ENCODE measurements around the gene BEGAIN.

BEGAIN gene, protein sequence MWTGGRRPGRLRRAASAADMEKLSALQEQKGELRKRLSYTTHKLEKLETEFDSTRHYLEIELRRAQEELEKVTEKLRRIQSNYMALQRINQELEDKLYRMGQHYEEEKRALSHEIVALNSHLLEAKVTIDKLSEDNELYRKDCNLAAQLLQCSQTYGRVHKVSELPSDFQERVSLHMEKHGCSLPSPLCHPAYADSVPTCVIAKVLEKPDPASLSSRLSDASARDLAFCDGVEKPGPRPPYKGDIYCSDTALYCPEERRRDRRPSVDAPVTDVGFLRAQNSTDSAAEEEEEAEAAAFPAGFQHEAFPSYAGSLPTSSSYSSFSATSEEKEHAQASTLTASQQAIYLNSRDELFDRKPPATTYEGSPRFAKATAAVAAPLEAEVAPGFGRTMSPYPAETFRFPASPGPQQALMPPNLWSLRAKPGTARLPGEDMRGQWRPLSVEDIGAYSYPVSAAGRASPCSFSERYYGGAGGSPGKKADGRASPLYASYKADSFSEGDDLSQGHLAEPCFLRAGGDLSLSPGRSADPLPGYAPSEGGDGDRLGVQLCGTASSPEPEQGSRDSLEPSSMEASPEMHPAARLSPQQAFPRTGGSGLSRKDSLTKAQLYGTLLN

DNA sequence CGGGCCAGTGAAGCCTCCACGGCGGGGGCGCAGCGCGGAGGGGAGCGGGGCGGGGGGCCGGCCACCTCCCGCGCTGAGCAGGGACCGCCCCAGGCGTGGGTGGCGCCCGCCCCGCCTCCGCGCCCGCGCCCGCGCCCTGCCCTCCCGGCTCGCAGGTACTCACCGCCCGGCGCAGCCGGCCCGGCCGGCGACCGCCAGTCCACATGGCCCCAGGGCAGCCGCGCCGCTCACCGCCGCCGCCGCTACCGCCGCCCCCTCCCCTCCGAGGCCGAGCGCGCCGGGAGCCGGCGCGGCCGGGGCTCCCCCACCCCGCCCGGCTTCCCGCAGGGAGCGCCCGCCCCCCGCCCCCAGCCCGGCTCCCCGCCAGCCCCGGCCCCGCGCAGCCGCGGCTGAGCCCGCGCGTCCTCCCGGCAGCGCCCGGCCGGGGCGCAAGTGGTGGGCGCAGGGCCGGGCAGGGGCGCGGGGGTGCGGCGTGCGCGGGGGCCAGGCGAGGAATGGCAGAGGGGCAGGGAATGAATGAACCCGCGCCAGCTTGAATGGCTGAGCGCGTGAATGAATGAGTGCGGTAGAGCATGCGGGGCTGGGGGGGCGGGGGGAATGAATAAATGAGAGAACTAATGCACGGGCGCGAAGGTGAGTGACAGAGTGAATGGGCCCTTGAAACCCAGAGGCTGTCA is at the start of gene BEGAIN:
BEGAIN (minus strand) TSS at position 332 of the 677 bp plus-strand sequence; CDS start at position 205, 127 bp downstream.
- DNase-seq, result no peak

DNA sequence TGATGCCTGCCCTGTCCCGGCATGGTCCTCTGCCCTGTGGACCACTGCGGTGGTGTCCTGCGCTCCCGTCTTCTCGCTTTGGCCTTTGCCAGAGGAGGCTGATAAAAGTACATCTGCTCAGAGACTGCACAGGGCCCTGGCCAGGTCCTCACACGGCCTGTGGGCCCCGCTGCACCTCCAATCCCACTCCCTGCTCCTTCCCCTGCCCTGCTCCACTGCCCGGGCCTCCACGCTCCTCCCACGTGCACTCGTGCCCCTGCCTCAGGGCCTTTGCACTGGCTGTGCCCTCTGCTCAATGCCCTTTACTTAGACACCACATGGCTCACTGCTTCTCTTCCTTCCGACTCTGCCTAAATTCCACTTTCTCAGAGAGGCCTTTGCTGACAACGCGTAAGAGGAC is 49.3 kb upstream of the BEGAIN start:
- no peak for DNase-seq

DNA sequence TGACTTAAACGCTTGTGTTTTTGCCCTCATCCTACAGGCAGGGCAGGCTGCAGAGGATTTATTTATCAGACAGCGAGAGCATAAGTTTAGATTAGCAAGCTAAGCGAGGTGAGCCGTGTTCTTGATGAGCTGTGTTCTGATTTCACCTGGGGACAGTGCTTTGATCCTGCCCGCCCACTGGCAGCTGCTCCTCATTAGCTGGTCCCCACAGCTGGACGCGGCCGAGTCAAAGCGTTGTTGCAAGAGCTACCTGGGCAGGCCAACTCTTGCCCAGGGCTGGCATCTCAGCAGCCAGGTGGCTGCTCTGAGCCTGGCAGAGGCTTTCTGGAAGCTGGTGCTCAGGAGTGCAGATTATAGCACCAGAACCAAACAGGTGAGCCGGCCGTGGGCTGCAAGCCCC is 46.8 kb upstream of the BEGAIN start:
- no peak for DNase-seq

DNA sequence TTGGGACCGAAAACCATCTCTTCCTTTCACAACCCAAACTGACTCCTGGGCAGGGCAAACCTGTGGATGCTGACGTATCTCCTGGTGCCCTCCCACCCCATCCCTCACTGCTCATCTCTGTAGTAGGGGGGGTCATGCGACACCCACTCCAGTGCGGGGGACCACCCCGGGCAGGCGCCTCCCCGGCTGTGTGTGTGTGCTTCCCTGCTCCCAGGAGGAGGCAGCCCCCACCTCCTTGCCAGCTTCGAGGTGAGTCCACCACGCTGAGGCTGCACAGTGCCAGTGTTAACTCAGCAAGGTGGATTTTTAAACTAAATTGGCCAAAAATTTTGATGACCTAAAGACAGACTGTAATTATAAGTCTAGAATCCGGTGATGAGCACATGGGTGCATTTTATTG is 46.2 kb upstream of the BEGAIN start:
- no peak for DNase-seq

DNA sequence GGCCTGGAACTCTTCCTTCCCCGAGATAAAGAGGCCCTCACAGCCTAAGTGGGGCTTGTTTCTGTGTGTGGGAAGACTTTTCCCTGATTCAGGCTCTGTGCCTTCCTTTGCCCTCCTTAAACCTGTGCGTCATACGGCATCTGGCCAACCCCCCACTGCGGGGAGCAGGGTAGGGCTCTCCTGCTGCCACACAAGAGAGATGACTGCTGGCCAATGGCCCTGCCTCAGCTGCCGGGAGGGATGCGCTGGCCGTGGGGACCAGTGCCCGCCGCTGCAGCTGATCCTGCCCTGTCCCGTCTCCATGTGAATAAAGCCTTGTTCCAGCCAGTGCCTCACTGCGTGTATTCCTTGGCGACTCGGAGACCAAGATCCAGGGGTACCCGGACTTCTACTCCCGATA is 42.5 kb upstream of the BEGAIN start:
- DNase-seq, result no peak

DNA sequence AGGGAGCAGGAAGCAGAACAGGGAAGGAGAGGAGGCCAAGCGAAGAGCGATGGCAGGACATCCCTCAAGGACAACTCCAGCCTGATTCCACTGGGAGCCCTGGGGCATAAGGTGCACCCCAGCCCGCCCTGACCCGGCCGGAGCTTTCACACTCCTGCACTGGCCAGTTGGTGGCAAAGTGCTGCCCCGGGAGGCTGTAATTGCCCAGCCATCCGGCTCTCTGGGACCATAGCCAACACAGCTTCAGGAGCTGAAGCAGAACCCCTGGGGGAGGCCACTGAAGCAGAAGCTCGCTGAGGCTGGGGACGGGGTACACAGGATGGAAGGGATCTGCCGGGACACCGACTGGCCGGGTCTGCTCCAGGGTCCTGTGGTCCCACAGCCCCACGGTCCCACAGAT is 41.9 kb upstream of the BEGAIN start:
- DNase-seq, result no peak

DNA sequence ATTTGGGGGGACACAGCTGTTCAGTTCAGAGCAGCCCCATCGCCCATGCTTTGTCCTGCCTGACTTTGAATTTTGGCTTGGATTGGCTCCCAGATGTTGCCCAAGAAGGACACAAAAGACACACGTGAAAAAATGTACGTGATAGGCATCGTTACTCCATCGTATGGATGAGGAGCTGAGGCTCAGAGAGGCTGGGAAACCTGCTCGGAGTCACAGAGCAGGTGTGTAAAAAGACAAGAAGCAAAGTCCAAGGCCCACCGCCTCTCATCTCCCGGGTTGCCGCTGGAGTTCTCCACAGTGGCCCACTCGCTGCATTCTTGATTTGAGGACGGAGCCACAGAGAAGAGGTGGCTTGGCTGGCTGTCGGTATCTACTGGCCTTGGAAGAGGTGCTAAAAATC is 41.0 kb upstream of the BEGAIN start:
- no peak for DNase-seq

DNA sequence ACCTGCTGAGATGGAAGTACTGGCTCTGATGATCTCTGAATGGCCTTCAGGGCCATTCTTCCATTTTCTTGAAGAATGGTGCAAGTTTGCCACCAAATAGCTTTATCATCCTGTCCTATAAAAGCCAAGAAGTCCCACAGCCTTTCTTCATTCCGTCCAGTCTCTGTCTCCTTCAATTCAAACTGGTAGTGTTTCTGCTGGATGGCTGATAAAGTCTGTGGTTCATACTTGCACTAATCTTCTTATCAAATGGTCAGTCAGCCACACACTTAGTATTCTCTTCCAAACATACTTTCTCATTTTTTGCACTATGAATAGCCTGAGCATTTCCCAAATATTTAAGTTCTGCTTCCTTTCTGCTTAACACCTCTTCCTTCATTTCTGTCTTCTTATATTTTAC is 39.4 kb upstream of the BEGAIN start:
- DNase-seq, result no peak

DNA sequence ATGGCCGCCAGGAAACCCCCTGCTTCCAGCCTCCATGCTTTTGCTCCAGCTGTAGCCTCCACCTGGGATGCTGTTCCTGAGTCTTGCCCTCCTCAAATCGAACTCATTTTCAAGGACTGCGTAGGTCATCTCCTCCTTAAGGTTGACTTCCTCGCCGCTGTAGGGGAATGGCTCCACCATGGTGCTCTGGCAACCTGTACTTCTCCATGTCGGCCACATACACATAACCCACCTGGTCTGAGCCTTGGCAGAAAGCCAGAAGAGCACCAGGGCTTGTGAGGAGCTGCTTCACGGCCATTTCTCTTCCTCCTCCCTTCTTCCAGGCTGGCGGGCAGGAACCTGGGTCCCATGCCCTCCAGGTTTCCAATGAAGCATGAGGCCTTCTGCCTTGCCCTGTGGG is 36.7 kb upstream of the BEGAIN start:
- no peak for DNase-seq

DNA sequence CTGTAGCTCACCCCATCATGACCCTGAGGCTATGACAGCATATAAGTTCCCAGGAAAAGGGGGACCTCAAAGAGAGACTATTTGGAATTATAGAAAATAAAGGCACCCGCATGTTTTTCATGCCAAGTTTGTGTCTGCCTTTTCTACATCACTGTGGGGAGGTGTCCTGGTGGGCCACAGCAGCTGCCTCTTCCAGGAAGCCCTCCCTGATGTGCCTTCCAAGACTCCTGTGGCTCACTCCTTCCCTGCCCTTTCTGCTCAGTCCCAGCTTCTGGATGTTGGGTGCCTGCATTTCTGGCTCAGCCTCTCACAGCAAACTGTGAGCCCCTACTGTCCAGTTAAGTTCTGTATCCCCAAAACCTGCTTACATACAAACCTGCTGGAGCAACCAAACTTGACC is 36.3 kb upstream of the BEGAIN start:
- DNase-seq, result no peak

DNA sequence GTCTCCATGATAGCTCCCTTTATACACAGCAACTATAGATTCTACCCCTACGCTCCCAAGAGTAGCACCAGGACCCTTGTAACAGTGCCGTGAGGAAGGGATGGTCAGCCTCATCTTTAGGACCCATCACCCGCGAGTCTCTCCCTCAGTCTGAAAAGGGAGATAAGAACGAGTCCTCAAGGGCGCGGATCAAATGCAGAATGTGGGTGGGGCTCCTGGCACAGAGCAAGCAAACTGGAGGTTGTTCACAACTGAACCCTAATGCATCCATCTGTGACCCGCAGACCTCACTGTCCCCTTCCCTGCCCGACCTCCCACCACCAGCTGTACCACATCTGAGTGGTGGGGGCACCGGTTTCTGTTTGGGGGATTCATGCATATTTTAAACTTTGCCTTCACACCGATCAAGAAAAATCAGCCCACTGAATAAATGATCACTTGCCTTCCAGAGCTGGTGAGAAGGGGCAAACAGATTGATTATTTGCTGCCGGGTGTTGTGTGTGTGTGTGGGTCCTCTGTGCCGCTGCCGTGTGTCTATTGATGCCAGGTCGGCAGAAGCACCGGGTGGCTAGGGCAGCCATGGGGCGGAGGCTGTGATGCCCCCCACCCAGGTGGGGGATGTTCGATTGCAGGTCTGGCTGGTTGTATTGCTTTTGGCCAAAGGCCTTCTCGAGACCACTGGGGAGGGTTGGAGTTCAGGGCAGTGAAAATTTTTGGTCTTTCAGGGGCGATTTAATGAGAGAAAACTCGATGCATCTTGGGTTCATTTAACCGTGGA is 35.7 kb upstream of the BEGAIN start:
- DNase-seq, result no peak

DNA sequence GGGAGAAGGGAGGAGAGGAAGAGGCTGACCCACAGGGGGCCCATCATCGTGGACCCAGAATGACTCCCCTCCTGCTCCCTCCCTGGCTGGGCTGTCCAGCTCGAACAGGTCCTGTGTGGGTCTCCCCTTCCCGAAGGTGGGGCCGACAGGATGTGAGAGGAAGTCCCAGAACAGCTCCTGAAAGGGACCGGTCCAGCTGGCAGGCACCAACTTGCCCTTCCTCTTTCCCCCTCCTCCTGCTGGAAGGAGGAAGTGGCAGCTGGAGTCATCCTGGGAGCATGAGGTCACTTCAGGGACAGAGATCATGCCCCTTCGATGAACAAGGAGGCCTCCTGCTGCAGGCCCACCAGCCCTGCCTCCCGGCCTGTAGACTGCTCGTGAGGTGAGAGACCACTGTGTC is 35.0 kb upstream of the BEGAIN start:
- DNase-seq, result no peak

DNA sequence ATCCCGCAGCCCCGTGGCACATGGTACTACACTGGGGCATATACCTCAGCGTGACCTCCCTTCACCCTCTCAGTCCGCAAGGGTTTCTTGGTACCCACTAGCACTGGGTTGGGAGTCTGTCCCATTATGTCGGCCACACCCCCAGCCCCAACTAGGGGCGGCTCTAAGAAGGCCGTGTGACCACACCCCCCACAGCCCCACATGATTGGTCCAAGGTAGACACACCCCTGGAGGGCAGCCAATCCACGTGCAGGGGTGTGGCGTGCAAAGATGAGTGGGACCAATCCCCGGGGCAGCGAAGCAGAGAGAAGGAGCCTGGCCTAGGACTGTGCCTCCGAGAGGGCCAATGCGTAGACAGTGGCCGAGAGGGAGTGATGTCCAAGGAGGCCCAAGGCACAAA is 34.6 kb upstream of the BEGAIN start:
- no peak for DNase-seq

DNA sequence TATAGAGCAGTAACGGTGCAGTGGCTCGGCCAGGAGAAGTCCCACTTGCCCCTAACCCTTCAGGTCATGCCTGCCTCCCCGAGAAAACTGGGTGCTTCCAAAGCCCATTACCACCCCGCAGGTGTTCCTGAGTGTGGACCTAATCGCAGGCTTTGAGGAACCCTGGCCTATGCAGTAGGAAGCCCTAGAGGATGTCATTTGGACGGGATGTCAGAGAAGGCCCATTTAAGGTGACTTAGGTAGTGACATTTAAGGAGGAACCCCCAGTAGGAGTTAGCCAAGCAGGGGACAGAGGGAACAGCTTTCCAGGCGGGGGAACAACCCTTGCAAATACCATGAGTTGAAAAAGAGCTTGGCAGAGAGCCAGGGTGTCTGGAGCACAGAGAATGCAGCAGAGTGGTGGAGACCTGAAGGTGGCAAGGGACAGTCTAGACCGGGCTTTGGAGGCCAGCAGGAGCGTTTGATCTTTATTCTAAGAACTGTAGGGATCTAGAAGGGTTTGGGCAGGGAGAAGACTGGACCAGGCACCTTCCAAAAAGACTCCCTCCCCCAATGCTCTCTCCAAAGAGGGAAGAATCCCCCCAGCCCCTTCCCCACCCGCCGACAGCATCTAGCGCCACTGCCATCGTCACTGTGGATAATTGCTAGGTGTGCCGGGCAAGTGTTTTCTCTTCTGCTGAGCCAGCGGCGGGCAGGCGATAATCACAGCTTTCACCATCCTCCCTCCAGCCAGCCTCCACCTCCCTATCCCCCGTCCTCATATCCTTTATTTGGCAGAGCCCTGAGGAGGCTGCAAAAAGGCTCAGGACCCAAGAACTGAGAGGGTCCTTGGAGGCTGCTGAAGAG is 33.3 kb upstream of the BEGAIN start:
- no peak for DNase-seq

DNA sequence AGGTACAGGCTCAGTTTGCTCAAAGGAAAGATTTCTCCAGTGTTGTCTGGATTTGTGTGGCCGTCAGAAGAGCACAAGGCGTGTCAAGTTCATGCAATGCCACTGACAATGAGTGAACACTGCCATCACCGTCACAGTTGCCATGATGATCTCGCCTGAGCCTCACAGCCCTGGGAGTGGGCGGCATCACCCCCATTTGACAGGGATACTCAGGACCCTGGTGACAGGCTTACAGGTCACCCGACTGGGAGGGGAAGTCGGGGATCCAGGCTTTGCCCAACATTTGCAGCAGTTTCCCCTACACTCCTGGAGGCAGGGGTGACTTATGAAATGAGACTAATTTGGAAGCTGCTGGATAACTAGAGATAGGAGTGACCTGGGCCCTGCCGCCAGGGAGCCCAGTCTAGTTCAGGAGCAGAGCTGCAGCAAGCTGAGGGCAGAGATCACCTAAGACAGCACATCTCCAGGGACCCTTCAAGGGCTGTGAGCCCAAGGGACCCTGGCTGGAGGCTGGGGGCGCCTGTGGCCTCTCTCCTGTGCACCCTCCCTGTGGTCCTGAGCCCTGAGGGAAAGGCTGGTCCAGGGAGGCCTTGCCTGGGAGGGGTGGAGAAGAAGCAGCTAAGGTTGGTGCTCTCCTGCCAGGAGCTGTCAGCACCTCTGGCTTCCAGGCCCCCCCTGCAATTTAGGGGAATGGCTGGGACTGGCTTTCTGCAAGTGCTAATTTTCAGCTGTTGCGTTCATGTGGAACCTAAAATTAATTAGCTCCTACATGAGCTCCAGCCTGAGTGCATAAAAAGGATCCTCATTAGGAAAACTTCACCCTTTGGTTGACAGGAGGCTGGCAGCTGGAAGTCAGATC is 32.4 kb upstream of the BEGAIN start:
- DNase-seq, result no peak

DNA sequence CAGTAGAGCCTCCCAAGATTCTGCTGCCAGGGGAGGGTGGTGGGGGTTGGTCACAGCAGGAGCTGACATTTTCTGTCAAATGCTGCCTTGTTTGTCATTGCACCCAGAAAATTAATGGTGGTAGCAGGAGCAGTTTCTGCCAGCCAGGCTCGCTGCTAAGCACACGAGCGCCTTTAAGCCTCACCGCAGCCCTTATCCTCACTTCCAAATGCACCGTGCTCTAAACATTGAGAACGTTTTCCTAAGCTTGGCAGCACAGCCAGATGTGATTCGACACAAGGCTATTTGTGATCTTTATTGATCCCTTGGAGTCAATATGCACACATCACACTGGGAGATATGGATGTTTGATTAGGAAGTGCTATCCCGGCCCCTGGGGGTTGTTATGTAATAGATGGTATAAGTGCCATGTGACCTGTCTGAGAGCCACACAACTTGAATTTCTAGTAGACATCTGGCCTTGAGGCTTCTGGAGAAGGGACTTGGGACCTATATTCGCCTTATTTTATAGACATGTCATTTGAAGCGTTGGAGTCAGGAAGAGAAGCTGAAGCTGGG is 31.6 kb upstream of the BEGAIN start:
- no peak for DNase-seq

DNA sequence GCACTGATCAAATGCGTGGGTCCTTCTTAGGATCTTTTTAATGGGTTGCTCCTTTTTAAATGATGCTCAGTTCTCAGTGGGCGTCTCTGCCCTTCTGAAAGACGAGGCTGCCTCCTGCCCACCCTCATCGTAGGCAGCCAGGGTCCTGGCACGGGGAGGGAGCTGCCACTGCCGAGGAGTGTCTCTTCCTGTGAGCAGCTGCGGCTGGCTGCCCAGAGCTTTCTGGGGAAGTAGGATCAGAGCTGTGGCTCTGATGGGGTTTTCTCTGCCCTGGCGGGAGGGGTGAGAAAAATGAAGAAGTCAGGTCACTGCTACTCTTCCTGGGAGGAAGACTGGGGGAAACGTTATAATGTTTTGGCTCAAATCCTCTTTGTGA is 31.1 kb upstream of the BEGAIN start:
- peak; percentile 63 for DNase-seq

DNA sequence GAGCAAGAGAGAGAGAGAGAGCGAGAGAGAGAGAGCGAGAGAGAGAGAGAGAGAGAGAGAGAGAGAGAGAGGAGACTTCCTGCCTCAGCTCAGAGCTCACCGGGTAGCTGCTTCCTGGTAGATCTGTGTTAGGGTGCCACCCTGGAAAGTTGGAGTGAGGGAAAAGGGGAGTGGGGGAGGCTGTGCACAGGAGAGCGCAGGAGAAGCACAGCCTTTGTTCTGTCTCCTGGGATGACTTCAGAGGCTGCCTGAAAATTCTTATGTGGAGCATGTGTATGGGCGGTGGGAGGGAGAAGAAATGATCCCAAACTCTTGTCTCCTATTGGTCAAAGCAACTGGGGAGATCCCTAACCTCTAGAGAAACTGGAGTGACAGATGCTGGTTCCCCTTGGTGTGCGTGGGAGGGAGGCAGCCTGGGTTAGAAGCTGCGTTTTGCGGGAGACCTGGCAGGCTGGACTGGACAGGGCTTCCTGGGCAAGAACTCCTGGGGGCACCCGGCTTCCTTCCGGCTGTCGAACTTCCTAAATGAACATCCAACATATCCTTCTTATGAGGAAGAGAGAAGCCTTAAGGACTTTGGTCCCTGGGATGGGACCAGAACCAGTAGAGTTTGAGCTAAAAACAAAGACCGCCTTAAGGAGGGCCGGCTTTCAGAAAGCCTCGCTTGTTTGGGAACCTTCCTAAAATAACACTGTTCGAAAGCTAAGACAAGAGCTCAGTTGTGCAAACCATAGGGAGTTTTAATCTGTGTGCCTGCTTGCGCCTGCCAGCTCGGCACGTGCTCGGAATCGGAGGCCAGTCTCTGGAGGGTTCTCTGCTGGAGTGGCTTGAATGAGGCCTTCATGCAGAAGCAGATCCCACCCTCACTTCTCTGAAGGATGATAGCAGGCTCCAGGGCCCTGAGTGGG is 30.4 kb upstream of the BEGAIN start:
- DNase-seq, result no peak

DNA sequence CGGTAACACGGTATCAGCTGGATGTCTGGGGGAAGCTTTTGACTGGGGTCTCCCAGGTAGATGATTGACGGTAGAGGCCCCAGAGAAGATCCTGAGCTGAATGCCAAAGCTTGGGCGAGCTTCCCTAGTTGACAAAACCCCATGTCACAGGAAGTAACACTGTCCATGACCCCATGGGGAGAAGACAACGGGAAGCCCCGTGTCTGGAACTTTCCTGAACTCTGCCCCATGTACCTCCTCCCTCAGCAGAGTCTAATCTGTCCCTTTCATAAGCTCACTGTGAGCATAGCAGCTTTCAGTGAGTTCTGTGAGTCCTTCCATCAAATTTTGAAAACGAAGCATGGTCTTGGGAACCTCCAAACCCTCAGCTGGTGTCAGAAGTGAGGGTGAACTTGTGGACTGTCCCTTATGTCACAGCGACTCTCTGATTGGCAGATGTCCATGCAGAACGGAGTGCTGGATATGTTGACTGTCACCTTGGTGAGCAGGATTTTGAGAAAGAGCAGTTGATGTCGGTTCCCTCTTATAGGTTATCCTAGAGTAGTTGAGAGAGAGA is 29.7 kb upstream of the BEGAIN start:
- no peak for DNase-seq
